HEK293 (cell line): Measurements from ENCODE around the gene ZNF688.
A peak's percentile ranks its signal among the peaks of the same experiment; 100 is the strongest.

Experiments used
- CTCF ChIA-PET: fragments of 350-600 bp; formaldehyde crosslinking; extraction: SDS; loops from one replicate; lab custom pipeline; 2021; ENCODE audit warnings: antibody characterized with exemption; lab: Yijun Ruan, JAX
- POLR2A ChIA-PET: fragments of 300-600 bp; formaldehyde crosslinking; extraction: SDS; loops from one replicate; lab custom pipeline; 2020; ENCODE audit warnings: antibody characterized with exemption, inconsistent platforms; lab: Yijun Ruan, JAX
- H3K27ac ChIP-seq: fragments of 200-500 bp; sonication (Bioruptor generic); 2 replicates; pipeline ENCODE4 v1.5.1; 2014; ENCODE audit warnings: low read depth, low read length, control low read depth, inconsistent platforms; ENCODE audit errors: extremely low read depth
- H3K36me3 ChIP-seq, 2 experiments: fragments of 200-500 bp in 1 of 2; sonication (Bioruptor generic) in 1 of 2; 1 replicate in 1 of 2; 2 replicates in 1 of 2; pipeline ENCODE4 v1.5.1; 2014 to 2017; ENCODE audit warnings: inconsistent platforms in 2 of 2, low read length in 2 of 2; ENCODE audit not compliant: control insufficient read depth in 2 of 2, insufficient read depth in 1 of 2
- H3K4me1 ChIP-seq: fragments of 200-500 bp; sonication (Bioruptor generic); 2 replicates; pipeline ENCODE4 v1.5.1; 2014; ENCODE audit warnings: mild to moderate bottlenecking, low read length, inconsistent platforms; ENCODE audit not compliant: control insufficient read depth, insufficient read depth
- H3K4me3 ChIP-seq: 2 replicates; pipeline ENCODE4 v1.5.1; 2011; ENCODE audit warnings: low read depth, mild to moderate bottlenecking, control low read depth, low read length, moderate library complexity
- H3K9me3 ChIP-seq: fragments of 200-500 bp; sonication (Bioruptor generic); 2 replicates; pipeline ENCODE4 v1.5.1; 2014; ENCODE audit warnings: low read depth, low read length, inconsistent platforms; ENCODE audit not compliant: control insufficient read depth, insufficient read depth
- EGR2 ChIP-seq: fragments of 450-650 bp; formaldehyde crosslinking; IDR thresholded peaks from 2 replicates; pipeline ENCODE4 v1.5.1; 2016; ENCODE audit warnings: low read depth, missing biosample characterization, missing genetic modification characterization
- PRDM1 ChIP-seq: fragments of 450-650 bp; formaldehyde crosslinking; IDR thresholded peaks from 2 replicates; pipeline ENCODE4; 2016; ENCODE audit warnings: missing biosample characterization, missing genetic modification characterization
- SP7 ChIP-seq: fragments of 450-650 bp; formaldehyde crosslinking; IDR thresholded peaks from 2 replicates; pipeline ENCODE4 v1.5.1; 2016; ENCODE audit warnings: missing biosample characterization, missing genetic modification characterization
- WT1 ChIP-seq: fragments of 450-650 bp; formaldehyde crosslinking; IDR thresholded peaks from 2 replicates; pipeline ENCODE4 v1.5.1; 2016; ENCODE audit warnings: missing biosample characterization, missing genetic modification characterization
- ZBTB21 ChIP-seq: fragments of 450-650 bp; formaldehyde crosslinking; IDR thresholded peaks from 2 replicates; pipeline ENCODE4 v1.5.1; 2017; ENCODE audit warnings: missing biosample characterization, missing genetic modification characterization
- ZBTB7A ChIP-seq: fragments of 450-650 bp; formaldehyde crosslinking; IDR thresholded peaks from 2 replicates; pipeline ENCODE4 v1.5.1; 2016; ENCODE audit warnings: low read depth, missing biosample characterization, missing genetic modification characterization
- ZBTB8A ChIP-seq: fragments of 450-650 bp; formaldehyde crosslinking; IDR thresholded peaks from 2 replicates; pipeline ENCODE4 v1.5.1; 2016; ENCODE audit warnings: missing biosample characterization, missing genetic modification characterization
- ZEB2 ChIP-seq: fragments of 450-650 bp; formaldehyde crosslinking; IDR thresholded peaks from 2 replicates; pipeline ENCODE4 v1.5.1; 2016; ENCODE audit warnings: missing biosample characterization, missing genetic modification characterization
- ZFHX2 ChIP-seq: fragments of 450-650 bp; formaldehyde crosslinking; conservative IDR thresholded peaks from 2 replicates; pipeline ENCODE4 v1.5.1; 2016; ENCODE audit warnings: missing biosample characterization, missing genetic modification characterization
- ZIC2 ChIP-seq: fragments of 450-650 bp; formaldehyde crosslinking; IDR thresholded peaks from 2 replicates; pipeline ENCODE4 v1.5.1; 2016; ENCODE audit warnings: missing biosample characterization, missing genetic modification characterization
- ZNF133 ChIP-seq: fragments of 450-650 bp; formaldehyde crosslinking; IDR thresholded peaks from 2 replicates; pipeline ENCODE4 v1.5.1; 2016; ENCODE audit warnings: missing biosample characterization, missing genetic modification characterization
- ZNF266 ChIP-seq: fragments of 450-650 bp; formaldehyde crosslinking; IDR thresholded peaks from 2 replicates; pipeline ENCODE4 v1.5.1; 2016; ENCODE audit warnings: missing biosample characterization, missing genetic modification characterization, low read depth
- ZNF335 ChIP-seq: fragments of 450-650 bp; formaldehyde crosslinking; conservative IDR thresholded peaks from 2 replicates; pipeline ENCODE4 v1.5.1; 2016; ENCODE audit warnings: missing biosample characterization, missing genetic modification characterization
- ZNF394 ChIP-seq: fragments of 450-650 bp; formaldehyde crosslinking; IDR thresholded peaks from 2 replicates; pipeline ENCODE4 v1.5.1; 2016; ENCODE audit warnings: missing biosample characterization, missing genetic modification characterization, mild to moderate bottlenecking, moderate library complexity, borderline replicate concordance
- ZNF48 ChIP-seq: fragments of 450-650 bp; formaldehyde crosslinking; IDR thresholded peaks from 2 replicates; pipeline ENCODE4 v1.5.1; 2016; ENCODE audit warnings: missing biosample characterization, missing genetic modification characterization
- ZNF560 ChIP-seq: fragments of 450-650 bp; formaldehyde crosslinking; IDR thresholded peaks from 2 replicates; pipeline ENCODE4 v1.5.1; 2017; ENCODE audit warnings: missing biosample characterization, missing genetic modification characterization, borderline replicate concordance
- ZNF600 ChIP-seq: fragments of 450-650 bp; formaldehyde crosslinking; IDR thresholded peaks from 2 replicates; pipeline ENCODE4 v1.5.1; 2016; ENCODE audit warnings: missing biosample characterization, missing genetic modification characterization
- ZNF629 ChIP-seq: fragments of 450-650 bp; formaldehyde crosslinking; IDR thresholded peaks from 2 replicates; pipeline ENCODE4 v1.5.1; 2017; ENCODE audit warnings: missing biosample characterization, missing genetic modification characterization
- ZNF660 ChIP-seq: fragments of 450-650 bp; IDR thresholded peaks from 2 replicates; pipeline ENCODE4 v1.5.1; 2018; ENCODE audit warnings: missing biosample characterization, mild to moderate bottlenecking, missing genetic modification characterization
- ZNF76 ChIP-seq: fragments of 450-650 bp; formaldehyde crosslinking; IDR thresholded peaks from 2 replicates; pipeline ENCODE4; 2016; ENCODE audit warnings: low read depth, missing biosample characterization, missing genetic modification characterization, borderline replicate concordance
- ZNF830 ChIP-seq: fragments of 450-650 bp; IDR thresholded peaks from 2 replicates; pipeline ENCODE4 v1.5.0; 2018; ENCODE audit warnings: missing biosample characterization, missing genetic modification characterization, low read depth, mild to moderate bottlenecking, moderate library complexity
- ZXDB ChIP-seq: fragments of 450-650 bp; formaldehyde crosslinking; IDR thresholded peaks from 2 replicates; pipeline ENCODE4 v1.5.1; 2016; ENCODE audit warnings: missing biosample characterization, missing genetic modification characterization
- TF ChIP-seq, protein P1 (sequence below): fragments of 450-650 bp; formaldehyde crosslinking; IDR thresholded peaks from 2 replicates; pipeline ENCODE4 v1.5.1; 2016; ENCODE audit warnings: missing biosample characterization, missing genetic modification characterization
- TF ChIP-seq, protein P2 (sequence below): fragments of 450-650 bp; formaldehyde crosslinking; IDR thresholded peaks from 2 replicates; pipeline ENCODE4; 2016; ENCODE audit warnings: missing biosample characterization, missing genetic modification characterization
- TF ChIP-seq, protein P3 (sequence below): fragments of 450-650 bp; formaldehyde crosslinking; IDR thresholded peaks from 2 replicates; pipeline ENCODE4 v1.5.1; 2017; ENCODE audit warnings: missing biosample characterization, missing genetic modification characterization

The ZNF688 gene

DNA sequence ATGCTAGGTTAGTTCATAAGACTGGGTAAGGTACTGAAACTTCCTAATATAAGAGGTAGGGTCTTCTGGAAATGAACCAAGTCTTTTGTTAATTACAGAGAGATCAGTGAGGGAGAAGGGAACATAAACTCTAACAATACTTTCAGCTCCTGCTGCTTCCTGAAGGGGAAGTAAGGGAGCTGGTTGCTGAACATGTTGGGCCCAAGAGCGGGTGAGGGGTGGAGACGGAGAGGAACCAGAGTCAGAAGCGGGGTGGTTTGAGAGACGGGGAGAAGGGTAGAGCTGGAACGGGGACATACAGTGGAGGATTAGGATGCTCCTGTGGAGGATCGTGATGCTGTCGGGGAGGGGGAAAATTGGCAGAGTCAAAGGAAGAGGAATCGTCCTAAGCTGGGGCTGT, 25.4 kb downstream of the ZNF688 start:
- Histone ChIP-seq H3K27ac (no peak overlapping the region), H3K36me3 (no peaks in the 10 kb centered on the region), H3K9me3 (no peaks in the 10 kb centered on the region), H3K4me3 (no peak overlapping the region), H3K4me1 (peaks cover 17% of the 10 kb centered on the region)
- POLR2A ChIA-PET, result interaction anchor here (0.6 kb wide), 1 partner anchor 148 kb away, joined by 6 read pairs; no protein-coding TSS in a partner anchor
- CTCF ChIA-PET, result interaction anchor here (1.6 kb wide), 1 partner anchor 70 kb away, joined by 4 read pairs; no protein-coding TSS in a partner anchor
- TF ChIP-seq ZNF600, result 0 out of 2 replicates have a peak, but pooled peaks have one; percentile 36
- TF ChIP-seq, protein P1, sequence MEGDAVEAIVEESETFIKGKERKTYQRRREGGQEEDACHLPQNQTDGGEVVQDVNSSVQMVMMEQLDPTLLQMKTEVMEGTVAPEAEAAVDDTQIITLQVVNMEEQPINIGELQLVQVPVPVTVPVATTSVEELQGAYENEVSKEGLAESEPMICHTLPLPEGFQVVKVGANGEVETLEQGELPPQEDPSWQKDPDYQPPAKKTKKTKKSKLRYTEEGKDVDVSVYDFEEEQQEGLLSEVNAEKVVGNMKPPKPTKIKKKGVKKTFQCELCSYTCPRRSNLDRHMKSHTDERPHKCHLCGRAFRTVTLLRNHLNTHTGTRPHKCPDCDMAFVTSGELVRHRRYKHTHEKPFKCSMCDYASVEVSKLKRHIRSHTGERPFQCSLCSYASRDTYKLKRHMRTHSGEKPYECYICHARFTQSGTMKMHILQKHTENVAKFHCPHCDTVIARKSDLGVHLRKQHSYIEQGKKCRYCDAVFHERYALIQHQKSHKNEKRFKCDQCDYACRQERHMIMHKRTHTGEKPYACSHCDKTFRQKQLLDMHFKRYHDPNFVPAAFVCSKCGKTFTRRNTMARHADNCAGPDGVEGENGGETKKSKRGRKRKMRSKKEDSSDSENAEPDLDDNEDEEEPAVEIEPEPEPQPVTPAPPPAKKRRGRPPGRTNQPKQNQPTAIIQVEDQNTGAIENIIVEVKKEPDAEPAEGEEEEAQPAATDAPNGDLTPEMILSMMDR (tag by site-specific recombination), result no peak

DNA sequence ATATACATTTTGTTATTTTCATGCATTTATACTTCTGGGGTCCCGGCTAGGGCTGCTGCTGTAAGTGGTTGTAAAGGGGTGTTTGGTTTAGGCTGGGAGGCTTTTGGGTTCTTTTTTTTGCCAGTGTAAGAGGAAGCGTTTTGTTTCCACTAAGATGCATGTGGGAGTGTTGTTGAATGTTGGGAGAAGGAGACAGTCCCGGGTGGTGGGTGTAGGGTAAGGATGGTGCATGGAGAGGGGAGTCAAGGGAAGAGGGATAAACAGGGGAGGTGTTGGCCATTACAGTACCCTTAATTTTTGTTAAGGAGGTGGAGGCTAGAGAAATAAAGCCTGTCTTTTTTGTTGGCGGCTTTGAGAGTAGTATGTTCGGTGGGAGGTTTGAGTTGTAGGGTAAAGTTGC, 28.4 kb downstream of the ZNF688 start:
- CTCF ChIA-PET, result interaction anchor here (0.6 to 0.7 kb wide), 2 partner anchors 15 to 501 kb away, joined by 3 read pairs; partner anchors contain the start of gene ZNF764
- Histone ChIP-seq H3K4me1 (peaks cover 6% of the 10 kb centered on the region; the same call in 1 of the 2 replicates), H3K4me3 (no peak overlapping the region), H3K36me3 (no peaks in the 10 kb centered on the region), H3K9me3 (no peaks in the 10 kb centered on the region), H3K27ac (no peak overlapping the region)
- peak; percentile 89 for TF ChIP-seq EGR2
- peak; percentile 78 for TF ChIP-seq ZFHX2 (tag by site-specific recombination)
- TF ChIP-seq, protein P2, sequence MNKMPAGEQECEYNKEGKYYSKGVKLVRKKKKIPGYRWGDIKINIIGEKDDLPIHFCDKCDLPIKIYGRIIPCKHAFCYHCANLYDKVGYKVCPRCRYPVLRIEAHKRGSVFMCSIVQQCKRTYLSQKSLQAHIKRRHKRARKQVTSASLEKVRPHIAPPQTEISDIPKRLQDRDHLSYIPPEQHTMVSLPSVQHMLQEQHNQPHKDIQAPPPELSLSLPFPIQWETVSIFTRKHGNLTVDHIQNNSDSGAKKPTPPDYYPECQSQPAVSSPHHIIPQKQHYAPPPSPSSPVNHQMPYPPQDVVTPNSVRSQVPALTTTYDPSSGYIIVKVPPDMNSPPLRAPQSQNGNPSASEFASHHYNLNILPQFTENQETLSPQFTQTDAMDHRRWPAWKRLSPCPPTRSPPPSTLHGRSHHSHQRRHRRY, result no peak
- 0 out of 2 replicates have a peak, but pooled peaks have one; percentile 9 for TF ChIP-seq ZBTB21 (tag by site-specific recombination)
- POLR2A ChIA-PET, result interaction anchor here (0.7 kb wide), 1 partner anchor 11 kb away, joined by 5 read pairs; no protein-coding TSS in a partner anchor

DNA sequence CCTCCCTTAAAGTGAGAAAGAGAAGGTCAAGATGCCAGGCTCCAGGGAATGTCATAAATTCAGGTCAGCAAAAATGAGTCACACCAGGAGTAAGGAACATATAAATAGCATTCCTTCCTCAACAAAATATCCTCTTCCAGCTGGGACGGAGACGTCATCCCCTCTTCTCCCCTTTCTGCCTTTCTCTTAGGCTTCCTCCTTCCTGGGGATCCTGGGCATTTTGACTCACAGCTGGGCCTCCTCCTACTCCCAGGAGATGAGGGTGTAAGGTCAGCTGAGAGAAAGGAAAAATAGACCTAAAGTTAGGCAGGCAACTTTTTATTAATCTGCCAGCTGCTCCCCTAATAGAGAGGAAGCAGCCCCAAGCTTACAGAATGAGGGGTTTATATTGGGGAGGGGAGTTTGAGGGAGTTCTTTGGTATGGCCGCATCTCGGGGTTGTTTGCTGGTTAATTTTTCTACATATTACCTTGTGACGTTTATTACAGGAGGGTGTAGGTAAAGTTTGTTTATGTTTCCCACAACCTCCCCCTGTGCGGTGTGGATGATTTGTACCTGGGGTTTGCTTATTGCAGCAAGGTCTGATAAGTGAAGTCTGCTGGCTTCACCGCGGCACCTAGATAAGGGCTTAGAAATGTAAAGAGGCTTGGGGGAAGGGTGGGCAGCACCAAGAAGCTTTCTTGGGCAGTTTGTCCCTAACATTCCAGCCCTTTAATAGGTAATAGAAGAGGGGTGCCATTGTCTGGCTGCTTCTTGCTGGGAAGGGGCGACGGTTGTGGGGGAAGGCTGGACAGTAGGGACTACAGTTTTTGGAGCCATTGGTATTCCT, 29.8 kb downstream of the ZNF688 start:
- H3K4me3 ChIP-seq, result no peak overlapping the region
- H3K27ac ChIP-seq, result no peak overlapping the region
- ChIA-PET POLR2A (interaction anchor here (0.8 to 3.1 kb wide), 5 partner anchors 12 to 92 kb away, joined by 3 to 12 read pairs (median 5); partner anchors contain the start of genes ZNF688 and ZNF764), CTCF (interaction anchor here (0.6 to 1.1 kb wide), 4 partner anchors 8 to 73 kb away, joined by 3 to 6 read pairs (median 4); no protein-coding TSS in a partner anchor)
- H3K4me1 ChIP-seq, result peaks cover 6% of the 10 kb centered on the region; the same call in 1 of the 2 replicates
- no peaks in the 10 kb centered on the region for H3K36me3 ChIP-seq
- H3K9me3 ChIP-seq, result no peaks in the 10 kb centered on the region
- TF ChIP-seq EGR2 (peak; percentile 78), PRDM1 (tag by site-specific recombination) (peak; percentile 92), ZBTB21 (tag by site-specific recombination) (peak; percentile 47; the same call in 1 of the 2 replicates), ZEB2 (tag by site-specific recombination) (0 out of 2 replicates have a peak, but pooled peaks have one; percentile 23), ZBTB8A (tag by site-specific recombination) (peak; percentile 50), ZNF48 (no peak), ZNF629 (tag by site-specific recombination) (peak; percentile 91), ZNF660 (peak; percentile 38; the same call in 1 of the 2 replicates), ZNF76 (tag by site-specific recombination) (peak; percentile 7; the same call in 1 of the 2 replicates), ZNF394 (tag by site-specific recombination) (peak; percentile 67; the same call in 1 of the 2 replicates), ZXDB (tag by site-specific recombination) (peak; percentile 13; the same call in 1 of the 2 replicates), WT1 (tag by site-specific recombination) (peak; percentile 63; the same call in 1 of the 2 replicates), ZNF133 (tag by site-specific recombination) (no peak), ZNF335 (peak; percentile 40; the same call in 1 of the 2 replicates), ZNF830 (tag by site-specific recombination) (no peak), ZBTB7A (tag by site-specific recombination) (no peak), ZNF266 (tag by site-specific recombination) (no peak), ZIC2 (peak; percentile 76), ZNF560 (tag by site-specific recombination) (no peak), ZFHX2 (tag by site-specific recombination) (peak; percentile 51; the same call in 1 of the 2 replicates), SP7 (tag by site-specific recombination) (peak; percentile 43)
- TF ChIP-seq, protein P3, sequence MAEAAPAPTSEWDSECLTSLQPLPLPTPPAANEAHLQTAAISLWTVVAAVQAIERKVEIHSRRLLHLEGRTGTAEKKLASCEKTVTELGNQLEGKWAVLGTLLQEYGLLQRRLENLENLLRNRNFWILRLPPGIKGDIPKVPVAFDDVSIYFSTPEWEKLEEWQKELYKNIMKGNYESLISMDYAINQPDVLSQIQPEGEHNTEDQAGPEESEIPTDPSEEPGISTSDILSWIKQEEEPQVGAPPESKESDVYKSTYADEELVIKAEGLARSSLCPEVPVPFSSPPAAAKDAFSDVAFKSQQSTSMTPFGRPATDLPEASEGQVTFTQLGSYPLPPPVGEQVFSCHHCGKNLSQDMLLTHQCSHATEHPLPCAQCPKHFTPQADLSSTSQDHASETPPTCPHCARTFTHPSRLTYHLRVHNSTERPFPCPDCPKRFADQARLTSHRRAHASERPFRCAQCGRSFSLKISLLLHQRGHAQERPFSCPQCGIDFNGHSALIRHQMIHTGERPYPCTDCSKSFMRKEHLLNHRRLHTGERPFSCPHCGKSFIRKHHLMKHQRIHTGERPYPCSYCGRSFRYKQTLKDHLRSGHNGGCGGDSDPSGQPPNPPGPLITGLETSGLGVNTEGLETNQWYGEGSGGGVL (tag by site-specific recombination), result 0 out of 2 replicates have a peak, but pooled peaks have one; percentile 30
